ENCODE data around the gene ZNF496.

The ZNF496 gene

DNA sequence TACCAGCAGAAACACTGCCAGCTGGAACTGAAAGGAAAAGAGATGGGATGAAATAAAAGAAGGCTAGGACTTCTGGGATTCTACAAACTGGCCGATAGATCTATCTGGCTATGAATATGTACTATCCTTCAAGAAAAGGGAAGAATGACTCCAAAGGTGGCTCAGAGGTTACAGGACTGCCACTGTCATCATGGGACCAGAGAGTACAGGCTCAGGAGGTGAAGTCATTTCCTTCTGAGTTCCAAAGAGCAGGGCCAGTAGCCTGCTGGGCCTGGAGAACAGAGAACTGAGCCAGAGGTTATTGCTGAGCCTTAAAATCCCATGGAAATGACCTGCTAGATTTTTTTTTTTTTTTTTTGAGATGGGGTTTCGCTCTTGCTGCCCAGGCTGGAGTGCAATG is 27.6 kb downstream of the ZNF496 start:
- Mint-ChIP-seq H3K4me1 (no peaks in the 10 kb centered on the region), H3K27ac (ENCODE audit: low read depth) (no peak overlapping the region), H3K9me3 (no peaks in the 10 kb centered on the region), H3K36me3 (ENCODE audit: insufficient read depth) (peaks cover 5% of the 10 kb centered on the region), H3K4me3 (no peak overlapping the region), H3K27me3 (no peaks in the 10 kb centered on the region)
- DNase-seq (ENCODE audit: low spot score in 2 of 2) (no peak), ATAC-seq (replicated peaks; ENCODE audit: extremely low read depth, poor library complexity, severe bottlenecking) (no peak)

- Mint-ChIP-seq H3K4me3 (no peak overlapping the region), H3K36me3 (ENCODE audit: insufficient read depth) (peaks cover 3% of the 10 kb centered on the region), H3K9me3 (no peaks in the 10 kb centered on the region), H3K4me1 (no peaks in the 10 kb centered on the region), H3K27me3 (no peaks in the 10 kb centered on the region), H3K27ac (ENCODE audit: low read depth) (no peak overlapping the region)
- DNase-seq (ENCODE audit: low spot score in 2 of 2) (no peak), ATAC-seq (replicated peaks; ENCODE audit: extremely low read depth, poor library complexity, severe bottlenecking) (no peak)
Observed at GRCh38 chr1:247303216-247303615, 28.5 kb downstream of the ZNF496 start.

- DNase-seq (ENCODE audit: low spot score in 2 of 2) (no peak), ATAC-seq (replicated peaks; ENCODE audit: extremely low read depth, poor library complexity, severe bottlenecking) (no peak)
- Mint-ChIP-seq H3K9me3 (no peaks in the 10 kb centered on the region), H3K27ac (ENCODE audit: low read depth) (no peak overlapping the region), H3K36me3 (ENCODE audit: insufficient read depth) (peaks cover 3% of the 10 kb centered on the region), H3K4me3 (no peak overlapping the region), H3K27me3 (no peaks in the 10 kb centered on the region), H3K4me1 (no peaks in the 10 kb centered on the region)
Observed at GRCh38 chr1:247301176-247301540, 30.5 kb downstream of the ZNF496 start.

DNA sequence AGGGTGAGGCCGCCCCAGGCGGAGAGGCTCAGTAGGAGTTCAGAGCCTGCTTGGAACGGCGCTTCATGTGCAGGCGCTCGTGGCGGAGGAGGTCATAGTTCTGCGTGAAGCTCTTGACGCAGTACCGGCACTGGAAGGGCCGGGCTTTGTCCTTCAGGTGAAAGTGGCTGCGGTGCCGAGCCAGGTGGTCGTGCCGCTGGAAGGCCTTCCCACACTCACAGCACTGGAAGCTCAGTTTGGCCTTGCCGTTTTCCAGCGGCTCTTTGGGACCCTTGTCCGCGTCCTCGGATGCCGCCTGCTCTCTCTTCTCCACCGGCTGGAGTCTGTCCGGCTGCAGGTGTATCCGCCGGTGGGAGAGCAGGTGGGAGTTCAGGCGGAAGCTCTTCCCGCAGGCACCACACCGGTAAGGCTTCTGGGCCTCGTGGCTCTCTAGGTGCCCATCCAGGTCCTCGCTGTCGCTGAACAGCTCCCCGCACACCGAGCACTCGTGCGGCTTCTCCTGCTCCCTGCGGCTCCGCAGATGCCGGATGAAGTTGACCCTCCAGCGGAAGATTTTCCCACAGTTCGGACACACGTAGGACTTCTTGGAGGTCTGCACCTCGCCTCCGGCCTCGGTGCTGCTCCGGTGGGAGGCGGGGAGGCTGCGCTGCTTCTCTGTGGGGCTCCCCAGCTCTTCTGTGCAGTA is 31.0 kb downstream of the ZNF496 start:
- Mint-ChIP-seq H3K36me3 (ENCODE audit: insufficient read depth) (peaks cover 3% of the 10 kb centered on the region), H3K4me3 (no peak overlapping the region), H3K27ac (ENCODE audit: low read depth) (no peak overlapping the region), H3K27me3 (peaks cover 3% of the 10 kb centered on the region), H3K4me1 (no peaks in the 10 kb centered on the region), H3K9me3 (no peaks in the 10 kb centered on the region)
- ATAC-seq (replicated peaks; ENCODE audit: extremely low read depth, poor library complexity, severe bottlenecking): no peak
- DNase-seq (ENCODE audit: low spot score in 2 of 2): no peak

DNA sequence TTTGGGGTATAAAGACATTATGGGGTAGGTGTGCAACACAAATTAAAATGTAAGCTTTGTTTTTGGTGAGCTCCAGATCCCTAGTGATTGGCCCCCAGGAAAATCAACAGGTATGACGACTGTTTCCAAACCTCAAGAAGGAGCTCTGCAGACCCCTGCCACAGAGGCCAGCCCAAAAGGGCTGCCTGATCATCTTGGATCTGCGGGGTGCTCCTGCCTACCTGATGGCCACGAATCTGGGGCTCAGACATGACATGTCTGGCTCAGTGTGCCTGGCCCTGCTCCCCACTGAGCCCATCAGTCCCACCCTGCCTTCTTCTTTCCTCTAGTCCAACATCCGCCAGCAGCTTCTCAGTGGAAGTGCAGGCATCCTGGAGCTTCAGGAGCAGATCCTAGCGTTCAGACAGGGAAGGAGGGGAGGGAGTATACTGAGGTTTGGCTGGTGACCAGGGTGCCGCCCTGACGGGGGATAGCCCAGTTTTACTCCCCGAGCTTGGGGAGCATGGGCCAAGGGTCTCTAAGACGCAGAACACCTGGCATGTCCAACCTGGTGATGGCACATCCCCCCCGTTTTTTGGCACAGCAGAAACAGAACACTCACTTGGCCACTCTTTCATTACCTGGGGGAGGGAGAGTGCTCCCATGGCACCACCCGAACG is 31.8 kb downstream of the ZNF496 start:
- Mint-ChIP-seq H3K27ac (ENCODE audit: low read depth) (no peak overlapping the region), H3K4me3 (no peak overlapping the region), H3K4me1 (no peaks in the 10 kb centered on the region), H3K27me3 (peaks cover 11% of the 10 kb centered on the region), H3K36me3 (ENCODE audit: insufficient read depth) (peaks cover 3% of the 10 kb centered on the region), H3K9me3 (no peaks in the 10 kb centered on the region)
- DNase-seq (ENCODE audit: low spot score in 2 of 2) (no peak), ATAC-seq (replicated peaks; ENCODE audit: extremely low read depth, poor library complexity, severe bottlenecking) (no peak)

DNA sequence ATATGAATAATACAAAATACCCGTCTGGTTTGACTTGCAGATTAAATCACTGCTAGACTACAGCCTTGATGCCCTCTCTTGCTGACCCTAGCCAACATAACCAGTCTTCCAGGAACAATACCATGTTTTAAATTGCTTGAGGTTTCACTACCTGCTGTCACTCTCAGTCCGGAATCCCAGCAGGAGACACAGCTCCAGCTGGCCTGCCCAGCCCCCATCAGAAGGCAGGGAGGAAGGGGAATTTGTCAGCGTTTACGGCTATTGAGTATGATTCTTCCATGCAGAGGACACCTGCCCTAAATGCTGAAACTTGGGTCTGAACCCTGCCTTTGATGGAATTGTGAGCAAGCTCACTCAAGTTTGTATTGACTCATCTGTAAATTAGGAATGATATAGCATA is 33.0 kb downstream of the ZNF496 start:
- no peaks in the 10 kb centered on the region for H3K9me3 Mint-ChIP-seq
- H3K4me1 Mint-ChIP-seq: no peaks in the 10 kb centered on the region
- no peak for DNase-seq (ENCODE audit: low spot score in 2 of 2)
- no peak for ATAC-seq (replicated peaks; ENCODE audit: extremely low read depth, poor library complexity, severe bottlenecking)
- H3K27me3 Mint-ChIP-seq: peaks cover 16% of the 10 kb centered on the region
- H3K4me3 Mint-ChIP-seq: no peak overlapping the region
- peaks cover 3% of the 10 kb centered on the region for H3K36me3 Mint-ChIP-seq (ENCODE audit: insufficient read depth)
- H3K27ac Mint-ChIP-seq (ENCODE audit: low read depth): no peak overlapping the region

- Mint-ChIP-seq H3K36me3 (ENCODE audit: insufficient read depth) (peaks cover 3% of the 10 kb centered on the region), H3K4me3 (no peak overlapping the region), H3K4me1 (no peaks in the 10 kb centered on the region), H3K27ac (ENCODE audit: low read depth) (no peak overlapping the region), H3K27me3 (peaks cover 16% of the 10 kb centered on the region), H3K9me3 (no peaks in the 10 kb centered on the region)
- DNase-seq (ENCODE audit: low spot score in 2 of 2): no peak
- no peak for ATAC-seq (replicated peaks; ENCODE audit: extremely low read depth, poor library complexity, severe bottlenecking)
Observed at GRCh38 chr1:247298124-247298481, 33.6 kb downstream of the ZNF496 start.

DNA sequence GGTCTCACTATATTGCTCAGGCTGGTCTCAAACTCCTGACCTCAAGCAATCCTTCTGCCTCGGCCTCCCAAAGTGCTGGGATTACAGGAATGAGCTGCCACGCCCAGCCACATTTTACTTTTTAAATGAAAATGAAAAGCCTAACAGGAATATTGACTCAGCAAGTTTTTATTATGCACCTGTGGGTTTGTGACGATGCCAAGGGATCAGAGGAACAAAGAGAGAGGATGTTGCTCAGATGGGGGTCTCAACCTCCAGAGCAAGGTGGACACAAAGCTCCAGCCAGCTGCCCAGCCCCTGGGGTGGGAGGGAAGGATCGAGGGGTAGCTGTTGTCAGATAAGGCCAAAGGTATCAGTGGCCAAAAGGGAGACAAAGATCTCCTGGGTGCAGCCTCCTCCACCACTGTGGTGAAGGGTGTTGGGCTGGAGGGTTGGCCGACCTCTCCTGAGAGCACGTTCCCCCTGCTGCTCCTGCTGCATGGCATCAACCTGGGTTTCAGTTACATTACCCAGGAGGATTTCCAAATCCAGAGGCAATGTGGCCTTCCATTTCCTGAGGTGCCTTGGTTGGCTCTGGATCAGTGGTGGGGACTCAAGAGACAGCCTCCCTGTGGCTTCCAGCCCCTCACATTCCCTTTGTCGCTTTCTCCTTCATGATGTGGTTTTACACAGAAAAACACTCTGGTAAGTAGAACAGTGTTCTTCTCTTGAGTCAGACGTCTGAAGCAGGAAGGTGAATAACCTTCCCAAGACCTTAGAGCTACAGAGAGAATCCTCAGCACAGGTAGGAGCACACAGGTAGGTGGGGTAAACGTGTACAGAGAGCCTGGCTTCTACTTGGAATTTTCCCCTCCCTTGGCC is 34.2 kb downstream of the ZNF496 start:
- Mint-ChIP-seq H3K9me3 (no peaks in the 10 kb centered on the region), H3K36me3 (ENCODE audit: insufficient read depth) (peaks cover under 1% of the 10 kb centered on the region), H3K4me1 (no peaks in the 10 kb centered on the region), H3K27me3 (peaks cover 16% of the 10 kb centered on the region), H3K27ac (ENCODE audit: low read depth) (no peak overlapping the region), H3K4me3 (no peak overlapping the region)
- DNase-seq (ENCODE audit: low spot score in 2 of 2) (no peak), ATAC-seq (replicated peaks; ENCODE audit: extremely low read depth, poor library complexity, severe bottlenecking) (no peak)

GRCh38 chr1:247296599-247297180 is 35.0 kb downstream of the ZNF496 start:
- no peaks in the 10 kb centered on the region for H3K36me3 Mint-ChIP-seq (ENCODE audit: insufficient read depth)
- peaks cover 16% of the 10 kb centered on the region for H3K27me3 Mint-ChIP-seq
- DNase-seq (ENCODE audit: low spot score in 2 of 2) (no peak), ATAC-seq (replicated peaks; ENCODE audit: extremely low read depth, poor library complexity, severe bottlenecking) (no peak)
- no peak overlapping the region for H3K27ac Mint-ChIP-seq (ENCODE audit: low read depth)
- no peaks in the 10 kb centered on the region for H3K9me3 Mint-ChIP-seq
- H3K4me1 Mint-ChIP-seq: no peaks in the 10 kb centered on the region
- no peak overlapping the region for H3K4me3 Mint-ChIP-seq

- Mint-ChIP-seq H3K36me3 (ENCODE audit: insufficient read depth) (no peaks in the 10 kb centered on the region), H3K4me3 (no peak overlapping the region), H3K9me3 (no peaks in the 10 kb centered on the region), H3K4me1 (no peaks in the 10 kb centered on the region), H3K27ac (ENCODE audit: low read depth) (no peak overlapping the region), H3K27me3 (peaks cover 16% of the 10 kb centered on the region)
- no peak for ATAC-seq (replicated peaks; ENCODE audit: extremely low read depth, poor library complexity, severe bottlenecking)
- no peak for DNase-seq (ENCODE audit: low spot score in 2 of 2)
Observed at GRCh38 chr1:247295746-247296145, 35.9 kb downstream of the ZNF496 start.

DNA sequence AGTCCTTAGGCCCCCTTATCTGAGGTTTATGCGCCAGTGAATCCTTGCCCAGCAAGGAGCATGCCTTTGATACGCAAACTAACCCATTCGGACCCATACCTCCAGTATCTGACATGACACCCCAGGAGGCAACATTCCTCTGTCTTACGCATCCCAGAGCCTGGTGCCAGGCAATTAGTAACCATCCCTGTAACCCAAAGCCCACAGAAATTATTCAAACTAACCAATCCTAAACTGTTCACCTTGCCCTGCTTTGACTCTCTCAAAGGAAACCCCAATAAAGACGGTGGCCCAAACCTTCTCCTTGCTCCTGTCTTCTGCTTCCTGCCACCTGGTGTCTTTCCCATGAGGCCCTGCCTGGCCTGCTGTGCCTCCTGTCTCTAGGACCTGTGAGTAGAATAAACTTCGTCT is 36.4 kb downstream of the ZNF496 start:
- DNase-seq (ENCODE audit: low spot score in 2 of 2) (no peak), ATAC-seq (replicated peaks; ENCODE audit: extremely low read depth, poor library complexity, severe bottlenecking) (no peak)
- H3K36me3 Mint-ChIP-seq (ENCODE audit: insufficient read depth): no peaks in the 10 kb centered on the region
- H3K9me3 Mint-ChIP-seq: no peaks in the 10 kb centered on the region
- H3K27me3 Mint-ChIP-seq: peaks cover 16% of the 10 kb centered on the region
- no peak overlapping the region for H3K4me3 Mint-ChIP-seq
- H3K27ac Mint-ChIP-seq (ENCODE audit: low read depth): no peak overlapping the region
- no peaks in the 10 kb centered on the region for H3K4me1 Mint-ChIP-seq

GRCh38 chr1:247294282-247294681 is 37.4 kb downstream of the ZNF496 start:
- H3K4me3 Mint-ChIP-seq: no peak overlapping the region
- no peaks in the 10 kb centered on the region for H3K36me3 Mint-ChIP-seq (ENCODE audit: insufficient read depth)
- no peak for ATAC-seq (replicated peaks; ENCODE audit: extremely low read depth, poor library complexity, severe bottlenecking)
- no peaks in the 10 kb centered on the region for H3K9me3 Mint-ChIP-seq
- DNase-seq (ENCODE audit: low spot score in 2 of 2): no peak
- H3K4me1 Mint-ChIP-seq: no peaks in the 10 kb centered on the region
- peaks cover 16% of the 10 kb centered on the region for H3K27me3 Mint-ChIP-seq
- no peak overlapping the region for H3K27ac Mint-ChIP-seq (ENCODE audit: low read depth)

All from central memory CD8-positive, alpha-beta T cell (primary cell).